Left forelimb (tissue), 1 donor: ENCODE data around the gene ARL16.
A peak's percentile ranks its signal among the peaks of the same experiment; 100 is the strongest.

Experiments used
- DNase-seq: peaks from one replicate; pipeline ENCODE4 v3.0.0-alpha.2; 2018; ENCODE audit warnings: low spot score

ARL16 gene

DNA sequence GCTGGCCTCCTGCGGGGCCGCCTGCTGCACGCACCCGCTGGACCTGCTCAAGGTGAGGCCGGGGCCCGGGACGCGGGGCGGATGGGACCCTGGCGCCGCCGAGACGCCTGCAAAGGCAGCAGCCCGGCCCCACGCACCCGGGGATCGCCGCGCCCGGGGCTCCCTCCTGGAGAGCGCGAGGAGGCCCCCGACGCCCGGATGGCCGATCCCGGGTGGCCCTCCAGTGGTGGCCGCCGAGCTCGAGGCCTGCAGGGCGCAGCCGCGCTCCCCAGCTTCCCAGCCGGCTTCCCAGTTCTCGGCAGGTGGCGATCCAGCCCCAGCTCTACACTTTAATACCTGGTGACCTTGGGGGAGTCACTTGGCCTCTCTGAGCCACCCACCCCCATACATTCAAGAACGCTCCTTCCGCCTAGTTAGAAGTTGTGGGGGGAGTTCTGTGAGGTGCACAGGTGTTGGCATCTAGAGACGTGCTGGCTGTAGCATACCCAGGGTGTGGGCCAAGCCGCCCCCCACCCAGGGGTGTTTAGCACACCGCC lies 28.9 kb upstream of the ARL16 start:
- DNase-seq, result no peak

DNA sequence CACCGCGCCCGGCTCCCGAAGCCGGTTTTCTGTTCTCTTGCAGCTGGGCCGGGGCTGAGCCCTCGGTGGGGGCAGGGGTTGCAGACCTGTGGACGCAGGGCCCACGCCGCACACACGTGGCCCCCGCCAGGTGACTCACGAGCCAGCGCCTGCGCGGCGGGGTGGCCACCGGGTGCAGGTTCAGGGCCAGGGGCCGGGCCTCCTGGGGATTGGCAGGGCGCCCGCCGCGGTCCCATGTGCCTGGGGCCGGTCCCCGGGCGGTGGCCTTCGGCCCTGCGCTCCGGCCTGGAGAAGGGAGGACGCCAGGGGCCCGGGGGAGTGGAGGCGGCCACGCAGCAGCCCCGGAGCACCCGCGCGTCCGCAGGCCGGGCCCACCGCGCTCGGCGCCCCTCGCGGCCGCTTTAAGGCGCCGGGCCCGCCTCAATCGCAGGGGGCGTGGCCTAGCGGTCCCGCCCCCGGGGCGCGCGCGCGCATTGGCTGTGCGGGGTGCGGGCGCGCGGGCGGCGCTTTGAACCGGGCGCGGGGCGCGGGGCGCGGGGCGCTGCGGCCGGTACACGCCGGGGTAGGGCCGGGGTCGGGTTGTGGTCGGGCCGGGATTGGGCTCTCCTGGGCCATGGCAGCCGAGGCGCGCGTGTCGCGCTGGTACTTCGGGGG lies 28.3 kb upstream of the ARL16 start, which contains the start of gene SLC25A10:
Gene SLC25A10, plus strand, starts transcription at position 471 of the 654 bp plus-strand sequence. Its CDS starts 143 bp downstream, at position 614.
- peak; percentile 84 for DNase-seq

DNA sequence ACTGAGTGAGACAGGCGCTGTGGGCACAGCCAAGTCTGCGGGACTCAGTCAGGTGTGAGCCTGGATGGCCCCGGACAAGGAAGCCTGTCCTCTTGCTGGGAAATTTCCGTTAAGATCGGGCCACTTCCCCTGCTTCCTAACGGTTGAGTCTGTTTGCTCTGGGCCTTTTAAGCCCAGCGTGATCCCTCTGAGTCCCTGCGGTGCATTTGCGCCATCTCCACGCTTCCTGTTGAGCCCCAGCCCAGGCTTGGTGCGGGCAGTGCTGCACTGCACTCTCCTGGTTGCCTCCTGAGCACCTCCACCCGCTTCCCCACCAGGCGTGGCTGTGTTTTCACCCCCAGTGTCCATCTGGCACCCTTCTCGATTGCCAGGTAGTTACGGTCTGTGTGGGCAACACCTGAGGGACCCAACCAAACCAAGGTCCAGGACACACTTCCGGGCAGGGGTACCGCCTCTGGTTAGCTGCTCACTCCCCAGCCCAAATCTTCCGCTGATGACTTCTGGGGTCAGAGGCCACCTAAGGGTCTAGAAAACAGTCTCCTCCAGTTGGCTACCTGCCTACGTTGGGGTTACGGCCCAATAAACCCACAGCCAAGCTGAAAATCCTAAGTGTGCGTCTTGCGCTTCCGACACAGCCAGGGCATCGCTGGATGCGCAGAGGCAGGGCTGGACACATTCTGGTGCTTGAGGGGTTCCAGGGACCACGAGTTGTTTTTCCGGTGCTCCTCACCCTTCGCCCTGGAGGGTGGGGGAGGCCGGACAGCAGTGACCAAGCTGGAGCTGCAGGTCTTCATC lies 27.1 kb upstream of the ARL16 start:
- DNase-seq, result no peak

DNA sequence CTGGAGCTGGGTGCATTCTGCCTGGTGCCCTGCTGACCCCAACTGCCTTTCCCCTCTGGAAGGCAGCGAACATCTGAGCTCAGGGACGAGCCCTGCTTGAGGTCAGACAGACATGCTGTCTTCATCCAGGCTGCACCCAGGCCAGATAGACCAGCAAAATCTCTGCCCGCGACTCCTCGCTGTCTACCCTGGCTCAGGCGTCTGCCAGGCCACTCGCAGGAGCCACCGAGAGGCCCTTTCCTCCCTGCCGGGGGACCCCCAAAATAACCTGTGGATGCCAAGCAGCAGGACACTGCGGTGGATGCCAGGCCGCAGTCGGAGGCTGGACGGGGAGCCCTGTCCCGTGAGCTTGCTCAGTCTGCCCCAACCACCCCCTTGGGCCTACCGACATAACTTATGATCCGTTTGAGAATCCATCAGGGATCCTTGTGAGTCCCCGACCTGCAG lies 25.2 kb upstream of the ARL16 start:
- no peak for DNase-seq

DNA sequence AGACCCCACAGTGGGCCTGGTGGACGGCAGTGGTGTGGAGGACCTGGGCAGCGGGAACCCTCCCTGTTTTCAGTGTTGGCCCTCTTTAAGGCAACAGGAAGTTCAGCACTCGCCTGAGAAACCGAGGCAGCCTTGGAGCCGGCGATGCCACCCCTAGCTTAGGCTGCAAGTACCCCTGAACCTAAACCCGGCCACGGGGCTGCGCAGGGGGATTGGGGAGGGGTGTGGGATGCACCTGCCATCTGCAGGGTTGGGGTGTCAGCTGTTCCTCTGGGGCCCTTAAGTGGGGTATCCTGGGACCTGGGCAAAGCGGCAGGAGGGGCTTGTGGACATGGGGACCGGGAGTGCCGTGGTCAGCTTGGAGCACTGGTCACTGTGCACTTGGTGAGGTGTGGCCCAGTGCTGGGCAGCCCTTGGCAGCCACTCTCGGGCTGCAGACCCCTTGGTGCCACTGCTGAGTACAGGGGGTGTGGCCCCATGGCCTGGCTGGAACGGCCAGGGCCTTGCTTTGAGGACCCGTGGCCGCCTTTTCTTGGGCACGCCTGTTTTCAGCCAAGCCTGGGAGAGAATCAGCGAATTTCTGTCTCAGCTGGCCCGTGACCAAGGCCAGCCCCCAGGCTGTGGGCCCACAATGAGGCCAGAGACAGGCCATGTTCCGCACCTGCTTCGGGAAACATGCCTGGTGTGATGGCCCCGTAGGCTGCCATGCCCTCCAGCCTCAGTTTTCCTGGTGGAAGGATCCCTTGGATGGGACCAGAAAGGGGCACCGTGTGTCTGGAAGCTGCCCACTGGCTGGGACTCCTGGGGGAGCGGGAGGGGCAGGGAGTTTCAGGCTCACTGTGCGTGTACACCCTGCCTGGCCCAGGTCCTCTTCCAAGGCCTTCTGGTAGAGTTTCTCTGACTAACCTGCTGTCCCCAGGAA lies 24.4 kb upstream of the ARL16 start:
- DNase-seq, result no peak

DNA sequence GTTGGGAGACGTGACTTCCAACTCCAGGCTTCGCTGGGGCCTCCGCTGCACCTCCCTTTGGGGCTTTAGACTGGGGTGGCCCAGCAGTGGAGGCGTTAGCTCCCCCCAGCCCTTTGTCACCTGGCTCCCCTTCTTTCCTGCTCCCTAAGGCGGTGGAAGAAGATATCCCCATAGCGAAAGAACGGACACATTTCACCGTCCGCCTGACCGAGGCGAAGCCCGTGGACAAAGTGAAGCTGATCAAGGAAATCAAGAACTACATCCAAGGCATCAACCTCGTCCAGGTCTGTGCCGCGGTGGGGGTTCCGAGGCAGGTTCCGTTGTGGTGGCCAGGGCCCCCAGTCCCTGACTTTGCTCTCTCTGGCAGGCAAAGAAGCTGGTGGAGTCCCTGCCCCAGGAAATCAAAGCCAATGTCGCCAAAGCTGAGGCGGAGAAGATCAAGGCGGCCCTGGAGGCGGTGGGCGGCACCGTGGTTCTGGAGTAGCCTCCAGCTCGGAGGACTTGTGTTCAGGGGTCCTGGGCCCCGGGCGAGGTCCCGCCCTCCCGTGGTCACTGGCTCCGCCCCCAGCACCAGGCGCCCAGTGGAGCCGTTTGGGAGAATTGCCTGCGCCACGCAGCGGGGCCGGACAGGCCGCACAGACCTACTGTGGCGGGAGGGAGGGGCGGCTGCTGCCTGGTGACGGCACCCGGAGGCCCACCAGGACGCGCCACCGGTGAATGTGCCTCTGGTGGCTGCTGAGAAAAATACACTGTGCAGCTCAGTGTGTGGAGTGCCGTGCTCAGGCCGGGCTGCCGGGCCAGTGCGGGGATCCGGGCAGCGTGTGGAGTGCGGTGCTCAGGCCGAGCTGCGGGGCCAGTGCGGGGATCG lies 23.4 kb upstream of the ARL16 start:
- DNase-seq, result no peak

DNA sequence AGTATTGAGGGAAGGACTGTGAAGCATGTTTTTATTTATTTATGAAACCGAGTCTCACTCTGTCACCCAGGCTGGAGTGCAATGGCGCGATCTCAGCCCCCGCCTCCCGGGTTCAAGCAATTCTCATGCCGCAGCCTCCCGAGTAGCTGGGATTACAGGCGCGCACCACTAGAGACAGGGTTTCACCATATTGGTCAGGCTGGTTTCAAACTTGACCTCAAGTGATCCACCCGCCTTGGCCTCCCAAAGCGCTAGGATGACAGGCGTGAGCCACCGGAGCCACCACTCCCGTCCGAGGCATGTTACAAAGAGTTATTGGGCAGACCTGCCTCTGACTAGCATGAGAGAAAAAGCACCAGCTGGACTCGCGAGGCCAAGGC lies 22.6 kb upstream of the ARL16 start:
- DNase-seq, result no peak

DNA sequence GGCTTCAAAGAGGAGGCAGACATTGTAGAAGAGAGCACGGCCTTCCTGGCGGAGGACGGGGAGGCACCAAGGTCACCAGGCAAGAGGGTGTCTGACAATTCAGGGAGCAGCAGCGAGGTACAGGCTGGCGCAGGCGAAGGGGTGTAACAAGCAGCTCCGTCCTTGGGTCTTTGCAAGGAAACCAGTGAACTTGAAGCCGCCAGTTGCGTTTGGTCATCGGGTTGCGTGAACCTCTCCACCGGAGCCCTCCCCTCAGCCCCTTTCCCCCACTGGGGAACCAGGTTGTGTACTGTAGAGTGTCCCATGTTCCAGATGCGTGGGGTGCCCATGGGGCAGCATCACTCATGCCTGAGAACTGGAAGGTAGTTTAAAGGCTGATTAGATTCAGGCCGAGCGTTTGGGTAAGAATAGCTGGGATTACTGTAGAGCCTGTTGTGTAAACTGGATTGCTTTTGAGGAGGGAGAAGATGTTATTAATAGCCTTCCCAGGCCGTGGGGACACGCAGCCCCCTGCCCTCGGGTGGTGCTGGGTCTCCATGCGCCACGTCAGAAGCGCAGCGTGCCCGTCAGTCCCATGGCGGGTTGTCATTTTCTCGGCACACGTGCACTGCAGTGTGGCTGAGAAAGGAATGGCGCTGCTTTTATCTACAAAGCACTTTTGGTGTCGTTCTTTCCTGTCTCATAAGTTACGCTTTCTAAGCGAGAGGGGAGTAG lies 22.1 kb upstream of the ARL16 start:
- DNase-seq, result no peak

DNA sequence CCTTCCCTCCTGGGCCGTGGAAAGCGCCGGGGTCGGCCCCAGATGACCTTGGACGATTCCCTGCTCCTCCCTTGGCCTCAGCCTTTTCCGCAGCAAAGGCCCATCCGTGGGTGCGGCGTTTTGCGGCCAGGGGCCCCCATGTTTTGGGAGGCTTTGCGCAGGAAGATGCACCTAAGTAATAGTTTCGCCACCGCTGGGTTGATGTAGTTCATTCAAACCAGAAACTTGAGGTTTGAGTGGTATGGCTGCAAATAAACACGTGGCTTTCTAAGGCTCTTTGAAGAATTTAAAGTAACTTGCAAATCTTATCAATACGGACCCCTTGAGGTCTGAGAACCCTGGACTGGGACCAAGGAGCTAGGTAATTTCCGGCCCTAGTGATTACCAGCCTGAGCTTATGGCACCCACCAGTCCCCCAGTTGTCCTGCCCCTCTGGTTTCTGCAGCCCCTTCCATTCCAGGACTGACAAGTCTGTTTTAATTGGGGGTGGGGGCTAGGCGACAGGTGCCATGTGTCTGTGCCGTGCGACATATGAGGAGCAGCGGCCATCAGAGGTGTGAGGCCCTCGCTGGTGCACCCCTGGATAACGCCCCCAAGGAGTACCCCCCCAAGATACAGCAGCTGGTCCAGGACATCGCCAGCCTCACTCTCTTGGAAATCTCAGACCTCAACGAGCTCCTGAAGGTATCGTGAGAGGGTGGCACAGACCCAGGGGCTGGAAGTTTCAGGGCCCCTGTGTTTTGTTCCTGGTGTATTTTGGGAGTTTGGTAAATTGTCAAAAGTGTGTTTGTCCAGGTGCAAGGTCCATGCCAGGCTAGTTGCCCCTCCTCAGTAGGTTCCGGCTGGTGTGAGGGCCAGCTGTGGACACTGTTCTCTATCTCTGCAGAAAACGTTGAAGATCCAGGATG lies 20.4 kb upstream of the ARL16 start:
- no peak for DNase-seq

DNA sequence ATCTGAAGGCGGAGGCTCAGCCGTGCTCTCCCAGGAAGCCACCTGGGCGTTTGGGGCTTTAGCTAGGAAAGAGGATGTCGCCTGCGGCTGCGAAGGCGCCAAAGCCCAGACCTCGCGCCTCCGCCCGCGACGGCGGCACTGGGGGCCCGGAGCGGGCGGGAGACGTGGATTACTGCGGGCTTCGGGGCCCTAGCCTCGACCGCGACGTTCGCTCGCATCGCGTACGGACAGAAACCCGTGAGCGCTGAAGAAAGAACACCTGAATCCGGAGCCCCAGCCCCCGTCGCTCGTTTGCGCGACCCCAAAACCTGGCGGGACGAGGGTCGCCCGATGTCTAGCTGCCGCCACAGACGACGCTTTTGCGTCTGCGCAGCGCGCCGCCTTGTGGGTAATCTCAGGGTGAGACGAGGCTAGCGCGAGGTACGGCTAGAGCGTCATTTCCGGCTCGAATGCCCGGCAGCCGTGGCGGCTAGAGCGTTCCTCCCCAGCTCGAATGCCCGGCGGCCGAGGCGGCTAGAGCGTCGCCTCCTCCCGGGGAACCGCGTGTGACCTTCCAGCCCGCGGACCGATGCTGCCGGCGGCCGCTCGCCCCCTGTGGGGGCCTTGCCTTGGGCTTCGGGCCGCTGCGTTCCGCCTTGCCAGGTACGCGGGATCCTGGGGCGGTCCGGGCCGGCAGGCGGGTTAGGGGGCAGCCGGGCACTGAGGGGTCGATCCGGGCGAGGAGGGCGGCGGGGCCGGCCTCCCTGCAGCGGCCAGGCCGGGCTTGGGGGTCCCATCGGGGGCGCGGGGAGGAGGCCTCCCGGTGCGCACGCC lies 19.5 kb upstream of the ARL16 start, which contains the start of gene MRPL12:
Gene MRPL12, plus strand, starts transcription at position 434 of the 813 bp plus-strand sequence. Its CDS starts 135 bp downstream, at position 569.
- DNase-seq, result peak; percentile 93

DNA sequence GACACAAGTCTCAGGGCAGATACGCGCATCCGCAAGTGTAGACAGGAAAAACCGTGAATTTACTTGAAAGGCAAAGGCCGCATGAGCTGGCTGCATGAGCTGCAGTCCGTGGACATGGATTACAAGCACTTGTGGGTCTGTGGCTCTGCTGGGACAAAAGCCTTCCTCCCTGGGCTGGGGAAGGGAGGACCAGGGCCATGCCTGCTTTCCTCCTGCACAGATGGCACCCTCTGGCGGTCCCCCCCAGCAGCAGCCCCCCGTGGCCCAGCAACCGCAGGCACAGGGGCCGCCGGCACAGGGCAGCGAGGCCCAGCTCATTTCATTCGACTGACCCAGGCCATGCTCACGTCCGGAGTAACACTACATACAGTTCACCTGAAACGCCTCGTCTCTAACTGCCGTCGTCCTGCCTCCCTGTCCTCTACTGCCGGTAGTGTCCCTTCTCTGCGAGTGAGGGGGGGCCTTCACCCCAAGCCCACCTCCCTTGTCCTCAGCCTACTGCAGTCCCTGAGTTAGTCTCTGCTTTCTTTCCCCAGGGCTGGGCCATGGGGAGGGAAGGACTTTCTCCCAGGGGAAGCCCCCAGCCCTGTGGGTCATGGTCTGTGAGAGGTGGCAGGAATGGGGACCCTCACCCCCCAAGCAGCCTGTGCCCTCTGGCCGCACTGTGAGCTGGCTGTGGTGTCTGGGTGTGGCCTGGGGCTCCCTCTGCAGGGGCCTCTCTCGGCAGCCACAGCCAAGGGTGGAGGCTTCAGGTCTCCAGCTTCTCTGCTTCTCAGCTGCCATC lies 17.9 kb upstream of the ARL16 start:
- no peak for DNase-seq

DNA sequence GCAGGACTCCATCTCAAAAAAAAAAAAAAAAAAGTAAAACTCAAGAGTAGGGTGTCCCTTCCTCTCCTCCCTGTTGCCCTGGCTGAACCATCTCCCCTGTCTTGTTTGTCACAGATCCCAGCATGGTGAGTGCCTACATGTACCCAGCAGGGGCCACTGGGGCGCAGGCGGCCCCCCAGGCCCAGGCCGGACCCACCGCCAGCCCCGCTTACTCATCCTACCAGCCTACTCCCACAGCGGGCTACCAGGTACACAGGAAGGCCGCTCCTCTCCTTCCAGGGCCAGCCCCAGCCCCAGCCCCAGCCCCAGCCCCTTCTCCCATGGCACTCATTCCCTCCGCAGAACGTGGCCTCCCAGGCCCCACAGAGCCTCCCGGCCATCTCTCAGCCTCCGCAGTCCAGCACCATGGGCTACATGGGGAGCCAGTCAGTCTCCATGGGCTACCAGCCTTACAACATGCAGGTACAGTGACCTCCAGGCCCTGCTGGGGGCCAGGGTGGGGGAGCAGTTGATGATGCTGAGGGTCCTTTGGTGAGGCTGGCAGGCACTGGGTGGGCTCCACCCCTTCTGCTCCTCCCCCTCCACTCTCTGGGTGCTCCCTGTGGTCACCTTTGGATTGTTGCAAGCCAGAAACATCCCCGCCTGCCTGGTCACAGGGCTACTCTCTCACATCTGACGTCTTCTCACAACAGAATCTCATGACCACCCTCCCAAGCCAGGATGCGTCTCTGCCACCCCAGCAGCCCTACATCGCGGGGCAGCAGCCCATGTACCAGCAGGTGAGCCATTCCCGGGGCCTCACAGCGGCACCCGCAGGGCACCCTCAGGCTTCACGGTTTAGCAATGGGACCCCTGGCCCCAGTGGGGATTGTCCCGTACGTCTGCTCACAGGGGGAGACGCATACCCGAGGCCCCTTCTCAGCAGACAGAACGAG lies 17.0 kb upstream of the ARL16 start:
- DNase-seq, result no peak

DNA sequence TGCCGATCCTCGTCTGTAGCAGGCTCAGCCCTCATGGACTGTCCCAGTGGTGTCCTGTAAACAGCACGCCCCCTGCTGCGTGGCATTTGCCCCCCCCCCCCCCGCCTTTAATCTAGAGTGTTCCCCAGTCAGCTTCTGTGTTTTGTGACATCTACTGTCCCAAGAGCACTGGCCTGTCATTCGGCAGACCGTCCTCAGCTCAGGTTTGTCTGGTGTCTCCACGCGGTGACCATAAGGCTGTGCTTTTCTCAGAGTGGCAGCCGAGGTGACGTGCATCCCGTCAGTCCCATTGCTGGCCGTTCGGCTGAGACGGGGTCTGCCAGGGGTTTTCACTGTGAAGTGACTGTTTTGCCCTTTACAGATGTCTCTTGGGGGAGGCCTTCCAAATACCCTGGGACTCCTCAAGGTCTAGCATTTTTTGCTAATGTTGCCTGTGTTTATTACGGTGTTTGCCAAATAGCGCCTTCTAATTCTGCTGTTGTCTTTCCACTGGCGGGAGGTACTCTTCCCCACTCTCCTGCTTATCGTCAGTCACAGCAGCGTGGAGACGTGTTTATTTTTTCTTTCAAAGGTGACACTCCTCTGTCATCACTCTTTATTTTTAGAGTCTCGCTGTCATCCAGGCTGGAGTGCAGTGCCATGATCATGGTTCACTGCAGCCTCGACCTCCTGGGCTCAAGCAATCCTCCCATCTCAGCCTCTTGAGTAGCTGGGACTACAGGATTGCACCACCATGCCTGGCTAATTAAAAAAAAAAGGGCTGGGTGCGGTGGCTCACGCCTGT lies 13.9 kb upstream of the ARL16 start:
- DNase-seq, result no peak

DNA sequence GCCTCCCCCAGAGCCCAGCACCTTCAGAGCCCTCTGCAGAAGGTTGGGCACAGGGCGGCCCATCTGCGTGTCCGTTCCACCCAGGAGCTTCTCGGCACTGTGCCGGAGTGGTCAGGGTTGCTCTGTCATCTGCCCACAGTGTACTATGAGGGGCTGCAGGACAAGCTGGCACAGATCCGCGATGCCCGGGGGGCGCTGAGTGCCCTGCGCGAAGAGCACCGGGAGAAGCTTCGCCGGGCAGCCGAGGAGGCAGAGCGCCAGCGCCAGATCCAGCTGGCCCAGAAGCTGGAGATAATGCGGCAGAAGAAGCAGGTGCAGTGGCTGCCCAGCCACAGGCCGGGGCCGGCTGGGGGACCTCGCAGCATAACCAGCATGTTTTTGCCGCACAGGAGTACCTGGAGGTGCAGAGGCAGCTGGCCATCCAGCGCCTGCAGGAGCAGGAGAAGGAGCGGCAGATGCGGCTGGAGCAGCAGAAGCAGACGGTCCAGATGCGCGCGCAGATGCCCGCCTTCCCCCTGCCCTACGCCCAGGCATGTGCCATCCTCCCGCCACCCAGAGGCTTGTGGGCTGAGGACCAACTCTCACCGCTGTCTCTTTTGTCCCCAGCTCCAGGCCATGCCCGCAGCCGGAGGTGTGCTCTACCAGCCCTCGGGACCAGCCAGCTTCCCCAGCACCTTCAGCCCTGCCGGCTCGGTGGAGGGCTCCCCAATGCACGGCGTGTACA lies 12.8 kb upstream of the ARL16 start:
- DNase-seq, result no peak

DNA sequence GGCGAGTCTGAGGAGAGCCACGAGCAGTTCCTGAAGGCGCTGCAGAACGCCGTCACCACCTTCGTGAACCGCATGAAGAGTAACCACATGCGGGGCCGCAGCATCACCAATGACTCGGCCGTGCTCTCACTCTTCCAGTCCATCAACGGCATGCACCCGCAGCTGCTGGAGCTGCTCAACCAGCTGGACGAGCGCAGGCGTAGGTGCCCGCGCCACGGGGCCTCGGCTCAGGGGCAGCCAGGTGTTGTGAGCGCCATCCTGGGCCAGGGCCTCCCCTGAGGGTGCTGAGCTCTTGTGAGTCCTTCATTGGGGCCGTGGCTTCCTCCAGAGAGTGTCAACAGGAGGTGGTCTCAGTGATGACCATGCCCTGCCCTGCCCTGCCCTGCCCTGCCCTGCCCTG lies 12.2 kb upstream of the ARL16 start:
- no peak for DNase-seq
